ENCODE measurements around the gene TOLLIP.

The TOLLIP gene

DNA sequence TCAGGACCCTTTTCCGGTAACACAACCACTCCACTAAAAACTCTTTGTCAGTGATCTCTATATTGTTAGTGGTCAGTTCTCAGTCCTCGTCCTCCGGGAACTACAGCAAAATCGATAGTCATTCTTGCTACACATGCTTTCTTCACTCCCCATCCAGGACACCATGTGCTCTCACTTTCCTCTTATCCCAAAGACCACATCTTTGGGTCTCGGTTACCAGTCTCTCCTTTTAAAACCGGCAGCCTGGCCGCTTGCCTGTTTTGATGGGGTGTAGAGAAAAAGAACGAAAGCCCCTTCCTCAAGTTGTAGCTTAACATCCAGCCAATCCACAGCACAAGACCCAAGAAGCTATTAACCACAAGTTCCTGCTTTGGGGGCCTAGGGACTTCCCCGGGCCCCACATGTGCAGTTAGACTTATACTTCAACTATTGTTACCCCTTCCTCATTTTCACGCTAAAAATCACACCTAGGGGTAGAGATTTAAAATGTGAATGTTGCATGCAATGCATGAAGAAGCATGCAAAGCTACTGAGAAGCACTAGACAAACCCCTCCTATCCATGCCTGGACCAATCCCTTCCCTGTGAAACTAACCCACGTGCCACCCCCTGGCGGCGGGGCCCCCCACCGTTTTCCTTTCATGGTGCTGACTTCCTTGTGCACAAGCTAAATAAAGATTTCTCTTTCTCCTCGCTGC, 1.5 kb upstream of the TOLLIP start:
- peak; percentile 33 for DNase-seq

DNA sequence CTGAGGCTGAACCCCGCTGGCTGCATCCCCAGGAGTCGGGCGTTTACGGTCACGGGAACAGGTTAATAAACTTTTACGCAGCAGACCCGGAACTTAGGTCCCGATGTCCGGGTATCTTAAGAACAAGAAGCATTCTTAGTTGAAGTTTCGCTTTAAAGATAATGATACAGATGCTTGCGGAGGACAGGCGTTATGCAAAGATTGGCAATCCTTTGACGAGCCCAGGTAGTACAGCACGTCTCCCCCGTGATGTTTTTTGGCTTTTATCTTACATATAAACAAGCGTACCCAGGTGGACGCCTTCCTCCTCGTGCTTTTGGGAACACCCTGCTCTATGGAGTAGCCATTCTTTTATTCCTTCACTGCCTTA, 871 bp upstream of the TOLLIP start:
- peak; percentile 20 for DNase-seq

DNA sequence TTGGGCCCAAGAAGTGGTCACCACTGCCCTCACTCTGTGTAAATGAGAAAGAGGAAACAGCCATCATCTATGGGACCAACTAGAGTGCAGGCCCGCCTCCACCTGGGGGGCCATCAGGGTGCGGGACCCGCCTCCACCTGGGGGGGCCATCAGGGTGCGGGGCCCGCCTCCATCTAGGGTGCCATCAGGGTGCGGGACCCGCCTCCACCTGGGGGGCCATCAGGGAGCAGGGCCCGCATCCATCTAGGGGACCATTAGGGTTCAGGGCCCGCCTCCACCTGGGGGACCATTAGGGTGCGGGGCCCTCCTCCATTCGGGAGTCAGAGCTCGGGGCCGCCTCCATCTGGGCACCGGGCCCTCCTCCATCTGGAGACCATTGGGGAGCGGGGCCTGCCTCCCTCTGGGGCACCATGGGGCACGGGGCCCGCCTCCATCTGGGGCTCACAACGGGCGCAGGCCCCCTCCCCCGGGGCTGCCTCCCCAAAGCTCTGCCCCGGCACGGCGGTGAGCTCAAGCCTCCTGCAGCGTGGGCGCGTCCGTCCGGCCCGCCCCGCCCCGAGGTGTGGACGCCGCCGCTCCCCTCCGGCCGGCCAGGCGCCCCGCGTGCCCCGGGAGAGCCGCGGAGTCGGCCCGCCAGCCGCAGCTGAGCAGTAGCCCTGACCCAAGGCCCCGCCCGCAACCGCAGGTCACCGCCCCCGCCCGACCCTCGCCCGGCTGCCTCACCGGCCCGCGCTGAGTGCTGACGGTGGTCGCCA, 512 bp downstream of the TOLLIP start:
- DNase-seq, result no peak

DNA sequence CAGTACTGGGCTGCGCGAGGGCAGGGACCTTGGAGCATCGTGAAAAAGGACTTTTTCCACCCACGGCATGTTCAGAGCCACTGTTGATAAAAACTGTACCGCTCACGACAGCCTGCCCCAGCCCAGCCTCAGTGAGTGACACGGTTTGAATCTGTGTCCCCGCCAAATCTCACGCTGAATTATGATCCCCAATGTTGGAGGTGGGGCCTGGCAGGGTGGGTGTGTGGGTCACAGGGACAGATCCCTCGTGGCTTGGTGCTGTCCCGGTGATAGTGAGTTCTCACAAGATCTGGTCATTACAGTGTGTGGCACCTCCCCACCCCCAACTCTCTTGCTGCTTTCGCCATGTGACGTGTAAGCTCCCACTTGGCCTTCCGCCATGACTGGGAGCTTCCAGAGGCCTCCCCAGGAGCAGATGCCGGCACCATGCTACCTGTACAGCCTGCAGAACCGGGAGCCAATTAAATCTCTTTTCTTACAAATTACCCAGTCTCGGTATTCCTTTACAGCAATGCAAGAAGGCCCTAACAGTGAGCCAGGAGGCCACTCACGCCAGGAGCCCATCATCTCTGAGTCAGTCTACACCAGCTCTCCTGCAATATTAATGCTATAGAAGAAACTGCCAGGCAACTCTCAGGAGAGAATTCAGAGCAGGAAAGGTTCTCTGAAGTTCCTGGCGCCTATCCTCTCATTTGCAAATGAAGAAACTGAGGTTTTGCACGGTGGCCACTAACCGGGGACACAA, 1.3 kb downstream of the TOLLIP start:
- DNase-seq, result no peak

DNA sequence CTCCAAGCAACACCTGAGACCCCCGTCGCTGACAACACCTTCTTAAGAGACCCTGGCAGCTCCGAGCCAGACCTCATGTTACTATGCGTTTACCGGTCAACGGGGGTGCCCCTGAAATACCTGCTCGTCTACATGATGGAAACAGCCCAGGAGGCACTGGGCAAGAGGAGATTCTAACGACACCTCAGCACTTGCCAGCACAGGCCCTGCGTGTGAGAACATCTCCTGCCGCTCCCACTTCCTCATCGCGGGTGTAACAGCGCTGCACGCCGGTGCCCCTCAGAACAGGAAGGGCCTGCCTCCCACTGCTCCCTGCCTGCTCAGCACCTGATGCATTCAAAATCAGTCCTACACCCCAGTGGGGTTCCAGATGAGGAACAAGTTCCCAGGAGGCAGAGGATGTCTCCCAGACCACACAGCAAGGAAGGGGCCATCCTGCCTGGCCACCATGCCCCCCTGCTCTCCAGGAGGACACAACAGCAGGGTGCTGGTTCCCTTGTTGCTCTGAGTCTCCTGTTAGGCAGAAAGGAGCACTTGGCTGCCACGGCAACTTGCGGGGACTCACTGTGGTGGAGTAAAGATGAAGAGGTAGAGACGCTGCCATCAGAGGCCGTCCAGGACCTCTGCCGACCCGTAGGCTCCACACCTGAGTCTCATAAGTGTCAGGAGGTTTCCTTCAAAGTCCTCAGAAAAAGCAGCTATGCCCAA, 2.1 kb downstream of the TOLLIP start:
- DNase-seq, result no peak

DNA sequence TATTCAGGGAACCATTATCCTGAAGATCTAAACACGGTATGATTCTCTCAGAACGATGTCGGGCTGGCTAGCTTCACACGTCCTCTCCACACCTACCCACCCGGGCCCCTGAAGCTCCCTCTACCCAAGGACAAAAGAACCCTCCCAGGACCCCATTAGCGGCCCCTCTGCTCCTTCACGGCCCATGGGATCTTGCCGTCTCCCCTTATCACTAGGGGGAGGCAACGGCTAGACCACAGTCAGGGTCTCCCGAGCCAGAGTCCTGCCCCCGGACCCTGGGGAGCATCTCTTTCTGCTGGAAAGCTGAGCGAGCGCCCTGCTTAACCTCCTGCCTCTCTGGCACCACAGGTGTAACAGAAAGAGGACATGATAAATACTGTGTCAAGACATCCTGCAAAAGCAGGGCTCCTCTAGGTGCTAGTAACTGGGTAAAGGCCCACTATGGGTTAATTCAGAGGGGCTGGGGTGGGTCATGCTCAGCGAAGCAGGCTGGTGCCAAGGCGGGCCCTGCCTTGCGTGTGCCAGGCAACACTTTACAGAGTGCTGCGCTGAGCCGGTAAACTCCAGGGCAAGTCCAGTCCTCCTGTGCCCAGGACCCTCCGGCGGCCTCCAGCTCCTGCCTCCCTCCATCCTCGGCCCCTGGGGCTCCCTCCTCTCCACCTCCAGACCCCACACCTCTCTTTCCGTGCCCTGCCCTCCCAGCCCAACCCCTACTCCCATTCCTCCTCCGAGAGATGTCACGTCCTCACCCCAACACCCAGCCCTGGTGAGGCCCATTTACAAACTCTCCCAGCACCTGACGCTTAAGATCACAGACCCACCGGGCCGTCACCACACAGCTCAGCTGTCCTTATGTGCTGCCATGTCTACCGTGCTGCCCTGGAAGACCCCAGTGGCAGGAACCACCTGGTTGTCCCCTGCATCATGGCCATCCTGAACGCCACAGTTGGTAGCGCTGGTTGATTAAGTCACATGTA, 3.0 kb downstream of the TOLLIP start:
- DNase-seq, result no peak

DNA sequence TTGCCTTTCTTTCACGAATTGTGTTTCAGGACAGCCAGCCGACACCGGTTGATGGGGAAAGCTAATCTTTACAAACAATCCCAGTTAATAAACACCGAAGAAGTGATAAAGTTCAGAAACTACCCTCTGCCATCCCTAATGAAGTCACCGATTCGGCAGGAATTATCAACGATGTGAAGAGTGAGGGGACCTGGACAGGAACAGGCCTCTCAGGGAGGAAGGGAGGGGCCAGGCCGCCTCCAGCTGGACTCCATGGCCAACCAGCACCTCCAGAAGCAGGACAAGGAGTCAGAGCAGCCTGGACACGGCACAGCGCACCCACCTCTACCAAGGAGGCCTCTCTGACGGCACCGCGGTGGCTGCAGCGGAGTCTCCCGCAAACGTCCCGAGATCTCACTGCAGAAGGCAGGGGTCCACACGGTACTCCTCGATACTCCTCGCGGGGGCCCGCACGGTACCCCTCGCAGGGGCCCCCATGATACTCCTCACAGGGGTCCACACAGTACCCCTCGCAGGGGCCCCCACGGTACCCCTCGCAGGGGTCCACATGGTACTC, 3.9 kb downstream of the TOLLIP start:
- DNase-seq, result no peak

DNA sequence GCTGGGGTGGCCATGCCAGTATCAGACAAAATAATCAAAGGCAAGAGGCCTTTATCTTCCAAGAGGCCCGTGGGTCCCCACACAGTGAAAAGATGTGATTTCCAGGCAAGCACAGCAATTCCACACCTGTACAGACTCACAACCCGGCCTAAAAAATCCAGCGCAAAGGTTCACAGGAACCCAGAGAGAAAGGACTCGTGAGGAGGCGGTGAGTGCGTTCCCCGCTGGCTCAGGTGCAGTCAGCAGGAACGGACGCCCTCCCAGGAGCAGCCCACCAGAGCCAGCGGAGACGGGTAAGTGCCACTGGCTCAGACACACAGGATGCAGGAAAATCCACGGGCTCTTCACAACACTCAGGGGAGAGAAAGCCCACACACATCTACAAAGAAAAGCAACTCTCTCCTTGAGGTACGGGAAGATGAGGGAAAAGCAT, 4.4 kb downstream of the TOLLIP start:
- no peak for DNase-seq

DNA sequence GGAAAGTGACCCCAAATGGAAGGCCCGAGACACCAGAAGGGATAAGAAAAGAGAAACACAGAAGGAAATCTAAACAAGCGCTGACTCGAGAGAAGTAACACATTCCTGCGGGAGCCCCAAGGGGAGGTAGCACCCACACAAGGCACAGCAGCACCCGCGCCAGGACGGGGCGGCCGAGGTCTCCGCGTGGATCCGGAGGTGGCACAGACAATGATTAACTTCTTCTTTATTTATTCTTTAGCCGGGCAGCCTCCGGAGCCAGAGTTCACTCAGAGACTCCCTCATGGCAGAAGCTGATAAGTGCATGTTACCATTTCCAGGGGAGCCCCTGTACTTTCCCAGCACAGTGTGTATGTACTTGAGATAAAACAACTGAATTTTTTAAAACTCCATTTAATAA, 5.1 kb downstream of the TOLLIP start:
- no peak for DNase-seq

DNA sequence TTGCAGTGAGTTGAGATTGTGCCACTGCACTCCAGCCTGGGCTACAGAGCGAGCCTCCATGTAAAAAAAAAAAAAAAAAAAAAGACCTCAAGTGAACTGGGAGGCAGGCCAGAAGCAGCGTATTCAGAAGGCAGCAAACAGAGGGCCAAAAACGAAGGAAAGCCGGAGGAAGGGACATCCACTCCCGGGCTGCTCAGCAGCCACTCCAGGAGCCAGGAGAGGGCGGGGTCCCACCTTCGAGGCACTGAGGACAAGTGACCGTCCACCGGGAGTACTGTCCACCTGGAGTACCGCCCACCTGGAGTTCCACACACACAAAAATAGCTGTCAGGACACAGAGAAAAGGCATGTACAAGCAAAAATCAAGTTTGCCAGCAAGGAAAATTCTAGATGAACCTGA, 5.5 kb downstream of the TOLLIP start:
- no peak for DNase-seq

DNA sequence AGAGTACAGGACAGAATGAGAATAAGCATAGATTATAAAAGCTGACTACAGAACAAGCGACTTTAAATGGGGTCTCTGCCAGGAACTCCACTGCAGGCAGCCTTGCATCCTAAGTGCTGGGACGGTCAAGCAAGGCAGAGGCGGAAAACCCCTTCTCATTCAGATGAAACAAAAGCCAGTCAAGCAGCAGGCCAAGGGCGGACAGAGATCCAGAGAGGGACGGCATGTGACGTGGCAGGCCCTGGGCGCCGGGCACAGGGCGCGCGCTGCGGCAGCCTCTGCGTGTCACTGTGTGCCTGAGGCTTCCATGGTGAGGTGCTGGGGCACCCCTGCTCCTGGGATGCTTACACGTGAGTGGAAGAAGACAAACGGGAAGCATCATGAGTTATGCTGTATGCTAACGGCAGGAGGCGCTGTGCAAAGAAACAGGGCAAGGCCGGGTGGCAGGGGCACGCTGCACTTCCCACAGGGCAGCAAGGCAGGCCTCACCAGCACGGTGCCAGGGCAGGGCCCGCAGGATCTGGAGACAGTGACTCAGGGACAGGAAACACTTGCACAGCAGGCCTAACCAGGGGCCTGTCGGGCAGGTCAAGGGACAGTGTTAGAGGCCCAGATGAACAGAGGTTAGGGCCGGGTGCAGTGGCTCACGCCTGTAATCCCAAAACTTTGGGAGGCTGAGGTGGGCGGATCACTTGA, 6.2 kb downstream of the TOLLIP start:
- no peak for DNase-seq

DNA sequence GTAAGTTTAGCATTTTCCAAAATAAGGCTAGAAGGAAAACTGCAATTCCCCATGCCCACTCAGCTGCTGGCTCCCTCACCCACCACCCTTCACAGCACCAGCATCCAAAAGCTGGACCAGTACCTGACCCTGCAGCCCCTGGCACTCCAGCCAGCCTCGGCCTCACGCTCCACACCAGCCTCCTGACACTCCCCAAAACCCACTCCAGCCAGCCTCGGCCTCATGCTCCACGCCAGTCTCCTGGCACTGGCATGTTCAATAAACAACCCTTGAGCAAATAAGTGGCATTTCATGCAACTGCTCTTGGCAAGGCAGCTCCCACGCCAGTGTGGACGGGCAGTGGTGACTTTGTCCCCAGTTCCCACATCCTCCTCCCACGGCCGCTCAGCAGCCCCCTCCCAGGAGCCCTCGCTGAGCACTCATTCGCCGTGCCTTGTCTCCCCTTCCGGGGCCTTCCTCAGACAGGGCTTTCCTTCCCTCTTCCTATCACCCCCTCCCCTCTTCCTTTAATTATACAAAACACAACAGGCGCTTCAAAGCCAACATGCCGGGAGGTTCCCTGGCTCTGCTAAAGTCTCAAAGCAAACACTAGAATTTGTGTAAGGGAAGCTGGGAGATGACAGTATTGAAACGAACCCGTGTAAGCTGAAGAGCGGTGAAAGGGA, 6.8 kb downstream of the TOLLIP start:
- no peak for DNase-seq

DNA sequence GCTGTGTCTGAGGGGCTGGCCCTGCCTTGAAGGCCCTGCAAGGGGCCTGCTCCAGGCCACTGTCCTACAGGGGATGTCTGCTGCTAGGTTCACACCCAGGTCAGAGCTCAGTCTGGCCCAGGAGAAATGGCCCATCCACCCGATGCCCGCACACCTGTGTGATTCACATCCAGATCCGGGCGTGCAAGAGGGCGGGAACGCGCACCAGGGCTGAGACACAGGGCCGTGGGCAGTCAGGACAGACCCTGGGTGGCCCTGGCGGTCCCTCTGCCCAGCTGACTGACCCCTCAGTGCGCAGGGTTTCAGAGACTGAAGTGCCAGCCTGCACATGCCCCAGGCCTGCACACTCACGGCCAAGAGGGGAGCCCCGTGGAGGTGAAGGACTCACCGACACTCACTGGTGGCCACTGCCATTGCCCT, 7.4 kb downstream of the TOLLIP start:
- no peak for DNase-seq

DNA sequence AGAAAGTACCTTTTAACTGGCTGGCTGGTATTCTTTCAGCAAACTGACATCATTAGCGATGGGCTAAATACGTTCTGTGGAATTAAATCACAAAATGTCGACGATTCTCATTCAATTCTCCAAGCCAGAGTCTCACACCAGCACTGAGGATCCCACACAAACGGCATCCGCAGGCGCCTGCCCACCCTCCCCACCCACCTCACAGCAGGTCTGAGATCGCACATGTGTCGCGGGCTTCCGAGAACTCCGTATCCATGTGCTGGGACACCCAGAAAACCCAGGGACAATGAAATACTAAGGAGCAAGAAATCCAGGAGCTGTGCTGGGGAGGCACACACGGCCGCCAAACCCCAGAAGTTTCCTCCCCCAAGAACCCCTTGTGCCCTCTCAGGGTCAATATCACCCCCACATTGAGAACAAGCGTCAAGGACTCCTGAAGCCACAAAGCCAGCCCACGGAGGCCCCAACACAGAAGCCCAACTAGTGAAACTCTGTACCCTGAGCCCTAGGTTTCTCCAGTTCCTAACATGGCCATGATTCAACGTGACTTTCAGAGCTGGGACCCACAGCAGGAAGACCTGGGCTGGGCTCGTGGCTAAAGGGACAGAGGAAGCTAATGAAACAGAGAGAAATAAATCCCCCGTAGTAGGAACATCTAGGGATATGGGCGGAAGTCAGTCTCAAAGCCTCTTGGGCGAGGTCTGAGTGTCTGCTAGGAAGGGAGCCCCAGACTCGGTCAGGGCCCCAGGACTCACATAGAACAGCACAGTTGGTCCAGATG, 8.0 kb downstream of the TOLLIP start:
- DNase-seq, result no peak

DNA sequence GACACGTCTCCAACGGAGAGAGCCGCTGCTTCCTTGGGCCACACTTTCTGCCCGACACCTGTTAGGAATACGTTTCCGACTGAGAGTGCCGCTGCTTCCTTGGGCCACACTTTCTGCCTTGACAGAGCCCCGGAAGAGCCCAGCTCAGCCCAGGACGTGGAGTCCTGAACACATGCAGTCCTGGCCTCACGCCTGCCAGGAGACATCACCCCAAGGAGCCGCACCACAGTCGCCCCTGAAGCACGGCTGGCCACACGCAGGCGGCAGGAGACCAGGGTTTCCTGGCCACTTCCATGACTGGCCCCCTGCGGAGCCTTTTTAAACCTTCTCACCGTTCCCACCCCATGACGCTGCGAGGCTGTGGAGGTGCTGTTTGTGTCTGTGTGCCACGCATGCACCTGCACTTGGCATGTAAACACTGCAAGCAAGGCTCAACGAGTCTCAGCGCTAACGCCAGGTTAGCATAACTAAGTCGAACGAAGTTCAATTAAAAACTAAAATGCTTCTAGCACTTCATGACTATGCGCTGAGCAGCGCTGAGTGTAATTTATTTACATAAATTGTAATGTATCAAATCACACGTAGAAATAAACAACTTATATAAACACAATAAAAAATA, 8.8 kb downstream of the TOLLIP start:
- DNase-seq, result no peak

DNA sequence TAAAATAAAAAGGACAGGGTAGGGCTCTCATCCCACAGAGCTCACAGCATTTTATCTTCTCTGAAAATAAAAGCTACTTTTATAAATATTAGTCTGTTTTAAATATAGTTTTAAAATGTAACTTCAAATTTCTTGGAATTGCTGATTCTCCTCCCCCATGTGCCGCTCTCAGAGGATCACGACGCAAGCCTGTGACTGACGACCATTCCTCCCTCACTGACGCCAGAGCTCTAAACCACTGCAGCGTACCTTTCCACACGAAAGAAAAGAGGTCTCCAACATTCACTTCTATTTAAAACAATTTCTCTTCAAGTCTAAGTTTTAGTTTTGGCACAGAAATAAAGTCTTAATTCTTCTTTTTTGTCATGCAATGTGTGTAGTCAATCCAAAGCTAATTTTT, 9.3 kb downstream of the TOLLIP start:
- no peak for DNase-seq

DNA sequence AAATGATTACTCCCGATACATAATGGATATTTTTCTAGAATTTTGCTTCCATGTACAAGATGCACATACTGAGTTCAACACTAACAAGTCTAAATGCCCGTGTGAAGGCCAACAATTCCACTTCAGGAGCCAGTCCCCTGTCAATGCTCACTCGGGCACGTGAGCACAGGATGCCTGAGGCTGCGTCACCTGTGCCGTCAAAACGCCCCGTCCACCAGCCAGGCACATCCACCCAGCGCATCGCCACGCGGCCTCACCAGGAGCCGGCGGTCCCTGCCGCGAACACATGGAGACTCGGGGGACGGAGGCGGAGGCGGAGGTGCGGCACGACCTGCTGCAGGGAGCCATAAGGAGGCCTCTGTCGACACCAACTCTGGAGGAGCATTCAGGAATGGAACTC, 9.8 kb downstream of the TOLLIP start:
- no peak for DNase-seq

DNA sequence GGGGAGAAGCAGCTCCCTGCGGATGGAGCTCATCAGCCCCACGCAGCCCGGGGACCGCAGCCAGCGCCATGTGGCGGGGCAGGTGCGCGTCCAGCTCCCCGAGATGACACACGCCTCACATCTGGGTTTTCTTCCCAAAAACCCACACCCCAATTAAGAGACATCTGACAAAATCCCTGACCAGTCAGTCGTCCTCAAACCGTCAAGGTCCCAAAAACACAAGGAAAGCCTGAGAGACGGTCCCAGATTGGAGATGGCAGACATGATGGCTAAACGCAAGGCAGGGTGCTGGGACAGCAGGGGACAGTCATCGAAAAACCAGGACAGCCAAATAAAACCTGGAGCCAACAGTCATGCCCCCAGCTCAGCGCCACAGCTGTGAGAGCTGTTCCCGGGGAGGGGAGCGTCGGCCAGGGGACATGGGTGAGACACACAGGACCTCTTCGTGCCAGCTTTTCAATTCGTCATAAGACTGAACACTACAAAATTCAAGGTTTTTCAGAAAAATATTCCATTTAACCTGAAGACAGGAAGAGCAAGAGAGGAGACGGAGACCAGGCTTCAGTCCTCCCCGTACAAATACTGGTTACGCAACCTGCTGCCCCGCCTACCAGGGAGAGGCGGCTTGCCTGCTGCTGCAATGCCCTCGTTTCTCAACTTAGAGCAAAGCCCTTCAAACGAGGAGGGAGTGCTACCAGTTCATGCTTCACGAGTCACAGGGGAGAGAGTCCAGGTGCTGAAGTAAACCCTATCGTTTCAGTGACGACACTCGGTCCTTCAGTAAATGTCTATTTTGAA, 10.5 kb downstream of the TOLLIP start:
- DNase-seq, result no peak
